ENCODE data around the gene CYSRT1. TPM values are rescaled to one million over a fixed set of nuclear protein-coding genes. Genes with fewer than 3 reads are reported as not detected.

Gene CYSRT1
- total and polyA plus RNA-seq, 2 donors (not counting 1 experiment from before 2014, with no cell fraction given) = 0.22 to 0.51 TPM

DNA sequence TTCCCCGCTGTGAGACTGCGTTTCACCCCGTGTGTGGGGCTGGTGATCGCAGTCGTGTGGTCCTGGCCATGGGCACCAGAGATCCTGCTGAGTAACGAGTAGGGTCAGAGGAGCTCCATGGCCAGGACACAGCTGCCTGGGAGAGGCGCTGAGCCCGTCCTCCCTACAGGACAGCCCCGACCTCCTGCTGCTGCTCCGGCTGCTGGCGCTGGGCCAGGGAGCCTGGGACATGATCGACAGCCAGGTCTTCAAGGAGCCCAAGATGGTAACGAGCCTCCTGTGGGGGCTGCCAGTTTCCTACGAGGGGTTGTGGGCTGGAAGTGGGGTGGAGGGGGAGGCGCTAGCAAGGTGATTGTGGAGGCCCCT is 41.2 kb downstream of the CYSRT1 start:
- H3K9me3 ChIP-seq (ENCODE audit: control extremely low read depth in 1 of 3, control insufficient read depth in 2 of 3, insufficient read depth in 1 of 3, low read length in 2 of 3) = no peaks in the 10 kb centered on the region
- H3K27ac ChIP-seq (ENCODE audit: low read length in 2 of 2) = no peak overlapping the region
- no peak overlapping the region for H2AFZ ChIP-seq (ENCODE audit: insufficient read depth, low read depth, low read length, poor library complexity, severe bottlenecking)
- WGBS (ENCODE audit: insufficient coverage) = 96% methylated on average over 15 of the region's 15 CpGs
- TF ChIP-seq, protein P1, sequence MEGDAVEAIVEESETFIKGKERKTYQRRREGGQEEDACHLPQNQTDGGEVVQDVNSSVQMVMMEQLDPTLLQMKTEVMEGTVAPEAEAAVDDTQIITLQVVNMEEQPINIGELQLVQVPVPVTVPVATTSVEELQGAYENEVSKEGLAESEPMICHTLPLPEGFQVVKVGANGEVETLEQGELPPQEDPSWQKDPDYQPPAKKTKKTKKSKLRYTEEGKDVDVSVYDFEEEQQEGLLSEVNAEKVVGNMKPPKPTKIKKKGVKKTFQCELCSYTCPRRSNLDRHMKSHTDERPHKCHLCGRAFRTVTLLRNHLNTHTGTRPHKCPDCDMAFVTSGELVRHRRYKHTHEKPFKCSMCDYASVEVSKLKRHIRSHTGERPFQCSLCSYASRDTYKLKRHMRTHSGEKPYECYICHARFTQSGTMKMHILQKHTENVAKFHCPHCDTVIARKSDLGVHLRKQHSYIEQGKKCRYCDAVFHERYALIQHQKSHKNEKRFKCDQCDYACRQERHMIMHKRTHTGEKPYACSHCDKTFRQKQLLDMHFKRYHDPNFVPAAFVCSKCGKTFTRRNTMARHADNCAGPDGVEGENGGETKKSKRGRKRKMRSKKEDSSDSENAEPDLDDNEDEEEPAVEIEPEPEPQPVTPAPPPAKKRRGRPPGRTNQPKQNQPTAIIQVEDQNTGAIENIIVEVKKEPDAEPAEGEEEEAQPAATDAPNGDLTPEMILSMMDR (IDR thresholded peaks at IDR 0.05) = no peak
- TF ChIP-seq EZH2 (IDR thresholded peaks at IDR 0.05; ENCODE audit: borderline replicate concordance, insufficient read depth, low read depth, low read length, poor library complexity, severe bottlenecking) = no peak
- peaks cover 33% of the 10 kb centered on the region for H4K20me1 ChIP-seq (ENCODE audit: control insufficient read depth, insufficient read depth, low read length, poor library complexity, severe bottlenecking)
- H3K9ac ChIP-seq (ENCODE audit: low read length) = no peak overlapping the region
- POLR2A ChIA-PET = interaction anchor here (0.6 to 1.1 kb wide), 3 partner anchors 9 to 502 kb away, joined by 3 to 6 read pairs (median 6); partner anchors contain the start of gene MAN1B1
- Mint-ChIP-seq H3K27me3 (no peaks in the 10 kb centered on the region), H3K4me1 (peaks cover 25% of the 10 kb centered on the region), H3K27ac (no peak overlapping the region), H3K9me3 (ENCODE audit: insufficient read depth) (no peaks in the 10 kb centered on the region), H3K4me3 (no peak overlapping the region)
- intact Hi-C loops (cut with micrococcal nuclease) = no loop called here
- H3K4me1 ChIP-seq (ENCODE audit: control insufficient read depth in 2 of 2, insufficient read depth in 2 of 2, low read length in 2 of 2) = peaks cover 11 to 44% of the 10 kb centered on the region in 2 donors
- no peak overlapping the region for H3K4me3 ChIP-seq (ENCODE audit: control extremely low read depth in 1 of 5, extremely low read depth in 1 of 5, insufficient read depth in 1 of 5, low read depth in 2 of 5, low read length in 4 of 5)
- CTCF ChIA-PET = interaction anchor here (0.6 kb wide), 1 partner anchor 18 kb away, joined by 3 read pairs; no protein-coding TSS in a partner anchor
- ATAC-seq (ENCODE audit: low read depth) = no peak
- H3K27me3 ChIP-seq (replicated peaks in 1 of 4; ENCODE audit: control extremely low read depth in 1 of 4, control insufficient read depth in 3 of 4, insufficient read depth in 4 of 4, low read length in 3 of 4) = no peaks in the 10 kb centered on the region
- DNase-seq = no peak
- peaks cover 0 to 30% of the 10 kb centered on the region in 2 experiments for H3K36me3 ChIP-seq (replicated peaks in 1 of 2; ENCODE audit: control extremely low read depth in 1 of 2, control insufficient read depth in 1 of 2, extremely low read depth in 1 of 2, insufficient read depth in 2 of 2, low read length in 1 of 2)
- H3K79me2 ChIP-seq (ENCODE audit: control insufficient read depth, insufficient read depth, low read length) = peaks cover 17% of the 10 kb centered on the region
- H3K4me2 ChIP-seq (replicated peaks; ENCODE audit: low read depth, low read length, poor library complexity, severe bottlenecking) = no peak overlapping the region

DNA sequence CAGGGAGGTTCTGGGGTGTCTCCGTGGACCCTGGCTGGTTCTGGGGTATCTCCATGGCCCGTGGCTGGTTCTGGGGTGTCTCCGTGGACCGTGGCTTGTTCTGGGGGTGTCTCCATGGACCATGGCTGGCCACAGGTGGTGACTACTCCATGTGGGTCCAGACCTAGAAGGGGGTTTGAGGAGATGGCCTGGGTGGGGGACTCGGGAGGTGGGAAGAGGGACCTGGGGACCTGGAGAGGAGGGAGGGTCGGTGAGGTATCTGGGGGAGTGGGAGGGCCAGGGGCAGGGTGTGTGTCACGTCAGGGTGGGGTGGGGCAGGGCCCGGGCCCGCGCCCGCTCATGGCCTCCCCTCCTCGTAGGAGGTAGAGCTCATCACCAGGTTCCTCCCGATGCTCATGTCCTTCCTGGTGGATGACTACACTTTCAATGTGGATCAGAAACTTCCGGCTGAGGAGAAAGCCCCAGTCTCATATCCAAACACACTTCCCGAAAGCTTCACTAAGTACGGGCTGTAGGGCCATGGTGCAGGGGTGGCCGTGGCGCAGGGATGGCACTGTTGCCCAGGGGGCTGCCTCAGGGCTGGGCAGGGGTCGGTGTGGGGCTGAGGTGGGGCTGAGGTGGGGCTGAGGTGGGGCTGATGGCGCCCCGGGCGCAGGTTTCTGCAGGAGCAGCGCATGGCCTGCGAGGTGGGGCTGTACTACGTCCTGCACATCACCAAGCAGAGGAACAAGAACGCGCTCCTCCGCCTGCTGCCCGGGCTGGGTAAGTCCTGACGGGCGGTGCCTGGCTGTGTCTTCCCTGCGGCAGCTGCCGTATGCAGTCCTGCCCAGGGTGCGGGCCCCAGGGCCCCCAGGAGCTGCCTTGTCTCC is 41.8 kb downstream of the CYSRT1 start:
- Histone ChIP-seq H3K4me3 (ENCODE audit: control extremely low read depth in 1 of 5, extremely low read depth in 1 of 5, insufficient read depth in 1 of 5, low read depth in 2 of 5, low read length in 4 of 5) (no peak overlapping the region), H3K27ac (ENCODE audit: low read length in 2 of 2) (no peak overlapping the region), H3K9ac (ENCODE audit: low read length) (no peak overlapping the region), H3K27me3 (replicated peaks in 1 of 4; ENCODE audit: control extremely low read depth in 1 of 4, control insufficient read depth in 3 of 4, insufficient read depth in 4 of 4, low read length in 3 of 4) (no peaks in the 10 kb centered on the region), H4K20me1 (ENCODE audit: control insufficient read depth, insufficient read depth, low read length, poor library complexity, severe bottlenecking) (peaks cover 33% of the 10 kb centered on the region), H3K79me2 (ENCODE audit: control insufficient read depth, insufficient read depth, low read length) (peaks cover 23% of the 10 kb centered on the region), H3K4me1 (ENCODE audit: control insufficient read depth in 2 of 2, insufficient read depth in 2 of 2, low read length in 2 of 2) (peaks cover 11 to 48% of the 10 kb centered on the region in 2 donors), H3K4me2 (replicated peaks; ENCODE audit: low read depth, low read length, poor library complexity, severe bottlenecking) (no peak overlapping the region), H3K9me3 (ENCODE audit: control extremely low read depth in 1 of 3, control insufficient read depth in 2 of 3, insufficient read depth in 1 of 3, low read length in 2 of 3) (no peaks in the 10 kb centered on the region), H2AFZ (ENCODE audit: insufficient read depth, low read depth, low read length, poor library complexity, severe bottlenecking) (no peak overlapping the region), H3K36me3 (replicated peaks in 1 of 2; ENCODE audit: control extremely low read depth in 1 of 2, control insufficient read depth in 1 of 2, extremely low read depth in 1 of 2, insufficient read depth in 2 of 2, low read length in 1 of 2) (peaks cover 0 to 28% of the 10 kb centered on the region in 2 experiments)
- POLR2A ChIA-PET = interaction anchor here (0.6 to 1.1 kb wide), 6 partner anchors 9 to 502 kb away, joined by 3 to 11 read pairs (median 6); partner anchors contain the start of gene MAN1B1
- no peak overlapping the region for H3K27ac Mint-ChIP-seq
- ATAC-seq (ENCODE audit: low read depth) (no peak), DNase-seq (no peak)
- no peak overlapping the region for H3K4me3 Mint-ChIP-seq
- no peak for TF ChIP-seq EZH2 (IDR thresholded peaks at IDR 0.05; ENCODE audit: borderline replicate concordance, insufficient read depth, low read depth, low read length, poor library complexity, severe bottlenecking)
- TF ChIP-seq, protein P1 (IDR thresholded peaks at IDR 0.05) = no peak
- H3K27me3 Mint-ChIP-seq = no peaks in the 10 kb centered on the region
- peaks cover 29% of the 10 kb centered on the region for H3K4me1 Mint-ChIP-seq
- 94% methylated on average over 26 of the region's 34 CpGs for WGBS (ENCODE audit: insufficient coverage)
- intact Hi-C loops (cut with micrococcal nuclease) = no loop called here
- CTCF ChIA-PET = interaction anchor here (0.6 to 1.5 kb wide), 3 partner anchors 19 to 30 kb away, joined by 3 to 5 read pairs (median 4); no protein-coding TSS in a partner anchor
- no peaks in the 10 kb centered on the region for H3K9me3 Mint-ChIP-seq (ENCODE audit: insufficient read depth)
